Activated CD4-positive, alpha-beta T cell treated with anti-CD3 and anti-CD28 coated beads, Interleukin-2, amount 50 U/mL, for 4 hours (primary cell): ENCODE measurements around the gene SLC49A3.
"Not testable (repeated sequence)": the region's sequence is repeated elsewhere in the genome, so short reads cannot be mapped to it uniquely, and the experiment has no call there.

Experiments
- DNase-seq, 2 experiments: peaks; one replicate each; pipeline ENCODE4 v3.0.0-alpha.2; 2020

SLC49A3 gene

GRCh38 chr4:650951-651883 lies 37.7 kb downstream of the SLC49A3 start:
- DNase-seq: no peak

DNA sequence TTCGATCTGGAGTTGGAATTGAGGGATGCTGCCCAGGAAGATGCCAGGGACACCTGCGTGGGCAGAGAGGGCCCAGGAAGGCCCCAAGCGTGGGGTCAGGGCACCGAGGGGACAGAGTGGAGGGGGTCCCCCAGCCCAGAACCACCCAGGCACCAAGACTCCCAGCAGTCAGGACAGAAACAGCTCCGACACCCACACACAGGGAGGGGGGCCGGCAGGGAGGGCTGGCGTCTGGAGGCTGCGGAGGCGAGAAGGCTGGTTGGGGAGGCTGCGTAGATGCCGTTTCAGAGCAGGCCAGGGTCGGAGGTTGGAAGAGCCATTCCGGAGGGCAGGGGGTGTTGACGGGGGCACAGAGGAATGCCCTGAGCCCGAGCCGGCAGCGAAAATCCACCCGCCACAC lies 38.5 kb downstream of the SLC49A3 start:
- DNase-seq: no peak

- no peak for DNase-seq
Observed at GRCh38 chr4:649751-650310, 39.1 kb downstream of the SLC49A3 start.

- DNase-seq: no peak
Observed at GRCh38 chr4:649293-649625, 39.7 kb downstream of the SLC49A3 start.

GRCh38 chr4:648579-649292 lies 40.2 kb downstream of the SLC49A3 start:
- no peak for DNase-seq

DNA sequence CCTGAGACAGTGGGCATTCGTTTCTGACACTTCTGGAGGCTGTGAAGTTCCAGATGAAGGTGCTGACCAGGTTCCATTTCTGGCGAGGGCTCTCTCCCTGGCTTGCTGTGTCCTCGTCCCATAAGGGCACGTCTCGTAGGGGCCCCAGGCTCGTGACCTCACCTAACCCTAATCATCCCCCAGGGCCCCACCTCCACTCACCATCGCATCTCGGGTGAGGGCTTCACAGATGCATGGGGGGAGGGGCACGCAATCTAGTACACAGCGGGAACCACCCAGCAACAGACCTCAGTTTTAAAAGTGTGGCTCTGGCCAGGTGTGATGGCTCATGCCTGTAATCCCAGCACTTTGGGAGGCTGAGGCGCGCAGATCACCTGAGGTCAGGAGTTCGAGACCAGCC lies 41.5 kb downstream of the SLC49A3 start:
- no peak for DNase-seq

- no peak for DNase-seq
Observed at GRCh38 chr4:646460-646859, 42.5 kb downstream of the SLC49A3 start.

DNA sequence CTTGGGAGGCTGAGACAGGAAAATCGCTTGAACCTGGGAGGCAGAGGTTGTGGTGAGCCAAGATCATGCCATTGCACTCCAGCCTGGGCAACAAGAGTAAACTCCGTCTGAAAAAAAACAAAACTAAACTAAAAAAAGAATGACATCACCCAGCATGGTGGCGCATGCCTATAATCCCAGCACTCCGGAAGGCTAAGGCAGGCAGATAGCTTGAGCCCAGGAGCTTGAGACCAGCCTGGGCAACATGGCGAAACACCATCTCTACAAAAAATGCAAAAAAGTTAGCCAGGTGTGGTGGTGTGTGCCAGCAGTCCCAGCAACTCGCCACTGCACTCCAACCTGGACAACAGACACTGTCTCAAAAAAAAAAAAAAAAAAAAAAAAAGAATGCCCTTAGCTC lies 46.6 kb downstream of the SLC49A3 start:
- DNase-seq: not testable (repeated sequence)

GRCh38 chr4:637536-638280 lies 51.2 kb downstream of the SLC49A3 start:
- no peak for DNase-seq

DNA sequence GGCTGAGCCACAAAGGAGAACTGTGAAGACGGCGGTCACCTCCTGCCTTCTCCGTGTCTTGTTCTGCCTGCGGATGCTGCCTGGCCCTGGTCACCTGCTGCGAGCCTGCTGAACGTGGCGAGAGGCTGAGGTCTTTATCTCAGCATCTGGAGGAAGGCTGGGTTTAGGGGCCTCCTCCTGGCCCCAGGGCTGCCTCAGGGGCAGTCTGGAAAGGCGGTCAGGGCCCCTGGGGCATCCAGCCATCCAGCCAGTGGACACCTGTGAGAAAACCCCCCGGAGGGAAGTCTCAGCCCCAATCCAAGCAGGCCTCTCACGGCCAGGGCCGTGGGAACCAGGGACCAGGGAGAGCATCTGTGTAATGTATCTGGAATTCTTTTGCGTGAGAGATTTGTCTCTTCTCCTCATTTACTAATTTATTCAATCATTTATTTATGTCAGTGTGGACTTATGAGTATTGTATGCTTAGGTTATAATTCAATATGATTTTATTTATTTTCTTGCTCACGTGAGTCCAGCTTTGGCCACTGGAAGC lies 52.3 kb downstream of the SLC49A3 start:
- no peak for DNase-seq

DNA sequence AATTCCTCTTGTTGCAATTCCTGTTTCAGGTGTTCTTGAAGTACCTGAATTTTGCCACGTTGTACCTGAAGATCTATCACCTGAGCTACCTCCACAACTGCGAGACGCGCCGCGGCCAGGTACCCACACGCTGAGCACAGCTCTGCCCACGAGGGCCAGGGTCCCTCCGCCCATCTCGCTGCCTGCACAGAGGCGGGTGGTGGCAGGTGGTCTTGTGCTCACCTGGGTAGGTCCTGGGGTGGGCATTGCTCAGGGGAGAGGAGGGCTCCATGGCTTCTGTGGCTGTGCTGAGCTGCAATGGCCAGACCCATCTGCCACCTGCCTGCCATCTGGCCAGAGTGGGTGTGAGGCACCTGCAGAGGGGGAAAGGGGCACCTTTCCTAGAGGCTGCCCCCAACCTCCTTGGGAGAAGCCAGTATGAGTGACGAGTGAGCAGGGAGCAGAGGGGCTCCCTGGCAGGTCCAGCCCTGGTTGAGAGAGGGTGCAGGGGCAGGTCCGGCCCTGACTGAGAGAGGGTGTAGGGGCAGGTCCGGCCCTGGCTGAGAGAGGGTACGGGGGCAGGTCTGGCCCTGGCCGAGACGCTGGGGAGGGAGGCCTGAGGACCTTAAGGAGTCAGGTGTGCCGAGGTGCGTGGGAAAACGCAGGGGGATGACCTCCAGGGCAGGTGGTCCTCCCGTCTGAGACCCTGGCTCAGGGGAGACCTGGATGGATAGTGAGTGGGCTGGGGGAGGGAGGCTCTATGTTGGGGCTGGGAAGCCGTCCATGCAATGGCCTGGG lies 52.9 kb downstream of the SLC49A3 start:
- DNase-seq: no peak

DNA sequence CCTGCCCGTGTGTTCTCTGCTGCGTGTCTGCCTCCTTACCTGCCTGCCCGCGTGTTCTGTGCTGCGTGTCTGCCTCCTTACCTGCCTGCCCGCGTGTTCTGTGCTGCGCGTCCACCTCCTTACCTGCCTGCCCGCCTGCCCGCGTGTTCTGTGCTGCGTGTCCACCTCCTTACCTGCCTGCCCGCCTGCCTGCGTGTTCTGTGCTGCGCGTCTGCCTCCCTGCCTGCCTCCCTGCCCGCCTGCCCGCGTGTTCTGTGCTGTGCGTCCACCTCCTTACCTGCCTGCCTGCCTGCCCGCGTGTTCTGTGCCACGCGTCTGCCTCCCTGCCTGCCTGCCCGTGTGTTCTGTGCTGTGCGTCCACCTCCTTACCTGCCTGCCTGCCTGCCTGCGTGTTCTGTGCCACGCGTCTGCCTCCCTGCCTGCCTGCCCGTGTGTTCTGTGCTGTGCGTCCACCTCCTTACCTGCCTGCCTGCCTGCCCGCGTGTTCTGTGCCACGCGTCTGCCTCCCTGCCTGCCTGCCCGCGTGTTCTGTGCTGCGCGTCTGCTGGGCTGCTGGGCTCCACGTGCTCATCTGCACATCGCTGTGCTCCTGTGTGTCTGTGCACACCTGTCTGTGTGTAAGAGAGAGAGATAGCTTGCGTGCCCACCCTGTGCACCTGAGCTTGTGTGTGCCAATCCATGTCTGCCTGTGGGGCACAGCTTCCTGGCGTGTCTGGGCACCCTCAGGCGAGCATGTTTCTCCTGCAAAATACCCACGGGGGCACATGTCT lies 53.7 kb downstream of the SLC49A3 start:
- not testable (repeated sequence) for DNase-seq

GRCh38 chr4:634599-634985 lies 54.4 kb downstream of the SLC49A3 start:
- DNase-seq: no peak

DNA sequence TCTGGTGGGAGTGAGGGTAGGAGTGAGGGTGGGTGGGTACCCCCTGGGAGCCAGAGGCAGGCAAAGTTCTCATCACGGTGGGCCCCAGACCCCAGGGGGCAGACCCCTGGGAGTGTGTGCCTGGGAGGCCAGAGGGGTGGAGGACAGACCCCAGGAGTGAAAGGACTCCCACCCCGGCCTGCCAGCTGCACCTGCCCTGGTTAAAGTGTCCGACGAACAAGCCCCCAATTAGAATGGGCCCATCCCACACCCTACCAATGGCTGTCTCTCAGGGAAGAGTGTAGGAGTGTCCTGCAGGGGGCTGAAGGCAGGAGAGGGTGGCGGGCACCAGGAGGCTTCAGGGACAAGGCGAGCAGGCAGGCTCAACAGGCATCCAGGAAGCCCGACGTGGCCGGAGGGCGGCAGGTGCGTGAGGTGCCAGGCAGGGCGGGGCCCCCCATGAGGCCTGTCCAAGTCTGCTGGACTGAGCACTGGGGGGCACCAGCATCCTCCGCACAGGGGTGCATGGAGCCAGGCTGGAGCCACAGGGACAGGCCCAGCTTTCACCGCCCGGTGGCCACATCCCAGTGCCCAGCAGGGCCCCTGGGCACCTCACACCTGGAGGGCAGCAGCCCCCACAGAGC lies 54.9 kb downstream of the SLC49A3 start:
- no peak for DNase-seq

DNA sequence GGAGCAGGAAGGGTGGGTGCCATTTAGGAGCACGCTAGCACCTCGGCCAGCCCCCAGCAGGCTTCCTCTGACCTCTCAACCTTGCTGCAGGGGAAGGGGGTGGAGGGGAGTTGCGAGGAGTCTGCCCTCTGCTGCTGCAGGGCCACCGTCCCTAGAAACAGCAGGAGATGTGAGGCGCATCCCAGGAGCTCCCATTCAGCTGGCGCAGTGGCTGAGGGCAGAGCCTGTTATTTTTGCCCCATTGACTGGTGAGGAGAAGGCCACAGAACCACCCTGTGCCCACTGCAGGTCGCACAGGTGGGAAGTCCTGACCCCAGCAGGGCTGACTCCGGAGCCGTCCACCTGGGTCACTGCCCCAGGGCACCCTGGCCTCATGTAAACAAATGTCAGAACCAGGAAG lies 55.5 kb downstream of the SLC49A3 start:
- DNase-seq: no peak

- no peak for DNase-seq
Observed at GRCh38 chr4:632926-633325, 56.0 kb downstream of the SLC49A3 start.

DNA sequence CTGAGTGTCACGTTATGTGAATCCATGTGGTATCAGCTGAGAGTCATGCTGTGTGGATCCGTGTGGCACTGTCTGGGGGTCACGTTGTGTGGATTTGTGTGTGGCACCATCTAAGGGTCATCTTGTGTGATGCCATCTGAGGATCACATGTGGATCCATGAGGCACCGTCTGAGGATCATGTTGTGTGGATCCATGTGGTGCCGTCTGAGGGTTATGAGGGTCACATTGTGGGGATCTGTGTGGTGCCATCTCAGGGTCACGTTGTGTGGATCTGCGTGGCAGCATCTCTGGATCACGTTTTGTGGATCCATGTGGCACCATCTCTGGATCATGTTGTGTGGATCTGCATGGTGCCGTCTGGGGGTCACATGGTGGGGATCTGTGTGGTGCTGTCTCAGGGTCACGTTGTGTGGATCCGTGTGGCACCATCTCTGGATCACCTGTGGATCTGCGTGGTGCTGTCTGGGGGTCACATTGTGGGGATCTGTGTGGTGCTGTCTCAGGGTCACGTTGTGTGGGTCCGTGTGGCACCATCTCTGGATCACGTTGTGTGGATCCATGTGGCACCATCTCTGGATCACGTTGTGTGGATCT lies 56.7 kb downstream of the SLC49A3 start:
- DNase-seq: no peak
